NCI-H2171 (cell line): Measurements from ENCODE around the gene SMCHD1.
"Not testable (repeated sequence)": the region's sequence is repeated elsewhere in the genome, so short reads cannot be mapped to it uniquely, and the experiment has no call there.

Source experiments
- DNase-seq: peaks from one replicate; lab custom pipeline; 2025; lab: John Stamatoyannopoulos, UW

Gene SMCHD1

DNA sequence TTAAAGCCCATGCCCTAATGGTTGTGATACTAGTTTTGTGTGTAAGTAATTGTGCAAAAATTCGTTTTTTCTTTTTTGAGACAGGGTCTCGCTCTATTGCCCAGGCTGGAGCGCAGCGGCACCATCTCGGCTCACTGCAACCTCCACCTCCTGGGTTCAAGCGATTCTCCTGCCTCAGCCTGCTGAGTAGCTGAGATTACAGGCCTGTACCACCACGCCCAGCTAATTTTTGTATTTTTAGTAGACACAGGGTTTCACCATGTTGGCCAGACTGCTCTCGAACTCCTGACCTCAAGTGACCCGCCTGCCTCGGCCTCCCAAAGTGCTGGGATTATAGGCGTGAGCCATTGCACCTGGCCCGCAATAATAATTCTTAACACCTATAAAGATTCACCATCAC lies 196.9 kb downstream of the SMCHD1 start:
- not testable (repeated sequence) for DNase-seq

DNA sequence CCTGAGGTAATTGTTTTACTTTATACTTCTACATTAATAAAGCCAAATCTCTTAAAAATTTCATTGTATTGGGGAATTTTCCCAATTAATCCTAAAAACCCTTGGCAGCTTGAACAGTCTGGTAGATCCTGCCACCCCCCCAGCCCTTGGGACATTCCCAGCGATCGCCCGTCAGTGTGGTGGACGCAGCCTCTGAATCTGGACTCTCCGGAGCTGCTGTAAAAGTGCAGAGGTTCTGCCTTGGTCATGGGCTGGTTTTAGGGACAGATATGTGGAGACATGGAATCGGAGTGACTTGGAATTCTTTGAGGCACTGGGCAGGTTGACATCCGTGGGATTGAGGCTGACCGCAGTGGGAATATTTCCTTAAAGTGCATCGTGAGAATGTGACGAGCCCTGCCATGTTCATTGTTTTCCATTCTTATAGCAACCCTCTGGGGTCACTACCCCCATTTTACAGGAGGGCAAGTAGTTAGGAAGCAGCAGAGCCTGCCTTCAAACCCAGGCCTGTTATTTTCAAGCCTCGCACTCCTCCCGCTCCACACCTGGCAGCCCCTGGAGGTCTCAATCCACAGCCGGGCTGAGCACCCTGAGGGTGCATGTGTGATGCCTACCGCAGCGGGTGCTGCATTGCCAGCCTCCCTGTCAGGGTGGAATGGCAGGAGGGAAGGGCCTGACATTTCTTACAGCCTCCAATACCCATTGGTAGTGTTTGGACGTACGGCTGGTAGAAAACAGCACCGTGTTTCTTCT lies 197.8 kb downstream of the SMCHD1 start:
- no peak for DNase-seq

DNA sequence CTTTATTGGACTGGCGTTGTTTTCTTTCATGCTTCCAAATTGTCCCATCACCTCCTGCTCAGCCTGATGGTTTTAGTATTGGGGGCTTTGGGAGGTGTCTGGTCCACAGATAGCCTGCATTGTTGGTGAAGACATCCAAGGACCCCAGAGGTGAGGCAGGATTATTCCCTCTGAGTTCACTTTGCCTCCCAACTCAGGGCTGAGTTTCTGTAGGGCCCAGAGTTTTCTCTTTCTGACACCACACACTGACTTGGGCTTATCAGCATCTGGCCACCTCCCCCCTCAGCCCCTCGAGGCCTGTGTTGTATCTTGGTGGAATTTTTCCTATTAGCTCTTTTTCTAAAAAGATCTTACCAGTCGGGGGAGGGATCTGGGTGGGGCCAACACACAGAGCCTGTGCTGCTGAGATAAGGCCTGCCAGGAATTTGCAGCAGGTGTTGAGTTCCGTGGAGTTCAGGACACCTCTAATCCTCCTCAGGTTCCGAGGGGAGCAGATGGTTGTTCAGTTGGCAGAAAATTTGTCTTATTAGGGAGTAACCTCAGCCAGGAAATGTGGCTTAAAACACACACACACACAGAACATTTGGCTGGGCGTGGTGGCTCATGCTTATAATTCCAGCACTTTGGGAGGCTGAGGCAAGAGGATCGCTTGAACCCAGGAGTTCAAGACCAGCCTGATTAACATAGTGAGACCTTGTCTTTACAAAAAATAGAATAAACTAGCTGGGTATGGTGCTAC lies 198.6 kb downstream of the SMCHD1 start:
- no peak for DNase-seq
